HUDEP-2 (cell line): ENCODE data around the gene NES.

Source experiments
- DNase-seq, 76 experiments: peaks; one replicate each; lab custom pipeline; 2025; ENCODE audit not compliant: unreplicated experiment in 76 of 76; lab: John Stamatoyannopoulos, UW

The NES gene, protein sequence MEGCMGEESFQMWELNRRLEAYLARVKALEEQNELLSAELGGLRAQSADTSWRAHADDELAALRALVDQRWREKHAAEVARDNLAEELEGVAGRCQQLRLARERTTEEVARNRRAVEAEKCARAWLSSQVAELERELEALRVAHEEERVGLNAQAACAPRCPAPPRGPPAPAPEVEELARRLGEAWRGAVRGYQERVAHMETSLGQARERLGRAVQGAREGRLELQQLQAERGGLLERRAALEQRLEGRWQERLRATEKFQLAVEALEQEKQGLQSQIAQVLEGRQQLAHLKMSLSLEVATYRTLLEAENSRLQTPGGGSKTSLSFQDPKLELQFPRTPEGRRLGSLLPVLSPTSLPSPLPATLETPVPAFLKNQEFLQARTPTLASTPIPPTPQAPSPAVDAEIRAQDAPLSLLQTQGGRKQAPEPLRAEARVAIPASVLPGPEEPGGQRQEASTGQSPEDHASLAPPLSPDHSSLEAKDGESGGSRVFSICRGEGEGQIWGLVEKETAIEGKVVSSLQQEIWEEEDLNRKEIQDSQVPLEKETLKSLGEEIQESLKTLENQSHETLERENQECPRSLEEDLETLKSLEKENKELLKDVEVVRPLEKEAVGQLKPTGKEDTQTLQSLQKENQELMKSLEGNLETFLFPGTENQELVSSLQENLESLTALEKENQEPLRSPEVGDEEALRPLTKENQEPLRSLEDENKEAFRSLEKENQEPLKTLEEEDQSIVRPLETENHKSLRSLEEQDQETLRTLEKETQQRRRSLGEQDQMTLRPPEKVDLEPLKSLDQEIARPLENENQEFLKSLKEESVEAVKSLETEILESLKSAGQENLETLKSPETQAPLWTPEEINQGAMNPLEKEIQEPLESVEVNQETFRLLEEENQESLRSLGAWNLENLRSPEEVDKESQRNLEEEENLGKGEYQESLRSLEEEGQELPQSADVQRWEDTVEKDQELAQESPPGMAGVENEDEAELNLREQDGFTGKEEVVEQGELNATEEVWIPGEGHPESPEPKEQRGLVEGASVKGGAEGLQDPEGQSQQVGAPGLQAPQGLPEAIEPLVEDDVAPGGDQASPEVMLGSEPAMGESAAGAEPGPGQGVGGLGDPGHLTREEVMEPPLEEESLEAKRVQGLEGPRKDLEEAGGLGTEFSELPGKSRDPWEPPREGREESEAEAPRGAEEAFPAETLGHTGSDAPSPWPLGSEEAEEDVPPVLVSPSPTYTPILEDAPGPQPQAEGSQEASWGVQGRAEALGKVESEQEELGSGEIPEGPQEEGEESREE (N-terminal part only)

GRCh38 chr1:156676820-156677615 lies at the start of gene NES:
Gene NES (minus strand): TSS chr1:156677407. CDS start chr1:156677264, 143 bp downstream.
- DNase-seq = peak in 1 of 76 experiments; percentile 12

DNA sequence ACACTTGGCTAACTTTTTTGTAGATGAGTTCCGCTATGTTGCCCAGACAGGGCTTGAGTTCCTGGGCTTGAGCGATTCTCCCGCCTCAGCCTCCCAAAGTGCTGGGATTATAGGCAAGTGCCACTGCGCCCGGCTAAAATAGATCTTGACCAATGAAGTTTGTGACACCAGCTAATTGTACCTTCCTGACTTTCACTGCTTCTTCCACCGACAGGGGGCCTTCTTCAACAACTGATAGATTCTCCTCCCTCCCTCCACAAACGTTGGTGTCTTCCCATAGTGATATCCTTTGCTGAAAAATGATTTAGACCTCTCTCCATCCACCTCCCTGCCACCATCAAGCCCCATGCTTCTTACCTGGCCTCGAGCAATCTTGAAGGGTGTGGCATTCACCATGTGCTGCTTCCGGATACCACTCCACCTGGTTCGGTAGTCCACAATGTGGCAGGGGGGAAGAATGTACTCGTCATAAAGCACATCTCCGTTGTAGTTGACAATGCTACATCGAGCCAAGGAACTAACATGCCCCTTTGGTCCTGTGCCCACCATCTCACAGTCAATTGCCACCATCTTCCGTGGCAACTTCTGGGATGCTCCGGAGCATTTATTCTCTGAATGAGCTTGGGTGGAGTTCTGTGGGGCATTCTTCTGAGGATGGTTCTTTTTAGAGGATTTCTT lies 49.5 kb upstream of the NES start:
- DNase-seq = peak in 67 of 76 experiments; percentile 9 to 85 (median 54)

DNA sequence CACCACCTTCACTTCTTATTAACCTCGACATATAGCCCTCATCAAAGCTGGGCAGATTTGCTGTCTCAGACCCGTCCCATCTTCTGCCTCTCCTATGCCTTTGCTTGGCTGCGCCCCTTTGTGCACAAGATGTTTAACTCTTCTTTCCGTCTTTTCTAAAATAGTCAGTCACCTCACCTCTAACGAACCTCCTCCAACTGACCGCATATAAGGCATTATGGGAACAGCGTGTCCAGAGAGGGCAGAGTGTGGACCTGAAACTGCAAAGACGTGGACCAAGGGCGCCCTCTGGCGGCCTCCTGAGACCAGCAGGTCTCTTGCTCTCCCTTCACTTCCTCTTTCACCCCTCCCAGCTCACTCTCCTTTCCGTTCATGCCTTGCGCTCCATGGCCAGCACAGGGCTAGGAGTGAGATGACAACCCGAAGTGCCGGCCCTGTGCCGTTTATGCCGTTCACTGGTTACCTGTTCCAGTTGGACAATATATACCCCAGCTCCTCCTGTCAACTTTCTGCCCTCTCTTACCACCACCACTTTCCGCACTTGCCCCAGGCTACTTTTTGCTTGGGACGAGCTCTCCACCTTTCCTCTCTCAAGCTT lies 48.6 kb upstream of the NES start:
- peak in 73 of 76 experiments; percentile 16 to 89 (median 73) for DNase-seq

- no peak for DNase-seq
These were observed 44.3 kb upstream of the NES start for GRCh38 chr1:156721535-156721934.

- DNase-seq = no peak
These were observed 43.9 kb upstream of the NES start for GRCh38 chr1:156721131-156721530.

DNA sequence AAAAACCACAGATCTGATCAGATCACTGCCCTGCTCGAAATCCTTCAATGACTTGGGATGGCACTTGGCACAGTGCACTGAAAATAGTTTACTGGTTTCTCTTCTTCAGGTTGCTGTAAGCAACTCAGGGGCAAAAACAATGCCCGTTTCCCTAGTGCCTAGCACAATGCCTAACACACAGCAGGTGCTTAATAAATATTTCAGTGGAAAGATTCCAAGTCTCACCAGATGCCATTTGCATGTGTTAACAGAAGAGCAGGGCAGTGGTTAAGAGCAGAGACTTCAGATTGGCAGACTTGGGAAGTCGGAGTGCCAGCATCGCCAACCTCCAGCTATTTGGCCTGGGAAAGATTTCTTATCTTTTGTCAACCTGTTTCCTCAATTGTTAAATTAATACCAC lies 40.1 kb upstream of the NES start:
- DNase-seq = no peak

DNA sequence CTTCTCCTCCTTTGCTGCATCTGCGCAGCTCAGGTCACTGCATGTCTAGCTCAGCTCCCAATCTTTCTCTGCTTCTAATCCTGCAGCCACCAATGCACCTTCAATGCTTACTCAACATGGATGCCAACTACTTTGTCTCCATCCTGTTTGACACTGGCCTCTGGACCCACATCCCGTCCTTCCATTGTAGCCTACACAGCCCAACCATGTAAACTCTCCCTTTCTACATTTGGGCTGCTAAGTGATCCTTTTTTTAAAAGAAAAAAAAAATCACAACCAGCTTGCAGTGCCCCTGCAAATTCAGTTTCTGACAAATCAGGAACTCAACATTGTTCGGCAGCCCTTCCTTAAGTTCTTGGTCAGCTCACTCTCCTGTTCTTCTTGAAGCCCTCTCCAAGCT lies 37.6 kb upstream of the NES start:
- no peak for DNase-seq

GRCh38 chr1:156712626-156713025 lies 35.4 kb upstream of the NES start:
- DNase-seq = no peak

DNA sequence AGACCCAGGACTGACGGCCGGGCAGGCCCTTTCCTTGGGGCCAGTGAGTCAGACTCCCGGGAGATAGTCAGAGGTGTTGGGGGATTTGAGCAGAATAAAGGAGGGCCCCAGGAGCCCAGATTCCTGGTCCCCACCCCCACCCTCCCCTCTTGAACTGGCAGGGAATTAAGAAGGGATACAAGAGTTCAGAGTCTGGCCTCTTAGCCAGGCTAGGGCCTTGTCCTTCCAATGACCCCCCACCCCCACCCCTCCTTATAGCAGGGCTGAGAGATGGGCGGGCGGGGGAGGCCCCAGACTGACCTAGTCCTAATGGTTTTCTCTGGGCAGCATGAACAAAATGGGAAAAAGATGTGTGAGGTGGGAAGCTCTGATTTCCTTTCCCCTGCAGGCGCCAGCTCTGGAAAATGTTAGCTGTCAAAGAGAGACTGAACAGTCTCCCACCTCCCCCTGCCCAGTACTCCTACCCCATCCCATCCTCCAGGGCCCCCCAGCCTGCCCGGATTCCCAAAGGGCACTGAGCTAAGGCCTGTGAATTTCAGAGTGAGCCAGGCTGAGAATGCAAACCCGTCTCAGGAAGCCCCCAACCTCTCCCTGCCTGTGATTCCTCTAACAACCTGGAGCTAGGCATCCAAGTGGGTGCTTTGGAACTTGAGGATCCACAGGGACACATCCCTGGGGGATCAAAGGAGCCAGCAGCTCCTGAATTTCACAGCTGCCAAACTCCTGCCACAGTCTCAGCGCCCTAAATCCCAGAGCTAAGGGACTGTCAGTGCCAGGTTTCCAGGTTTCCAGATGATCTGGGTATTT lies 34.0 kb upstream of the NES start:
- no peak for DNase-seq

GRCh38 chr1:156709757-156710489 lies 32.7 kb upstream of the NES start:
- DNase-seq = no peak

DNA sequence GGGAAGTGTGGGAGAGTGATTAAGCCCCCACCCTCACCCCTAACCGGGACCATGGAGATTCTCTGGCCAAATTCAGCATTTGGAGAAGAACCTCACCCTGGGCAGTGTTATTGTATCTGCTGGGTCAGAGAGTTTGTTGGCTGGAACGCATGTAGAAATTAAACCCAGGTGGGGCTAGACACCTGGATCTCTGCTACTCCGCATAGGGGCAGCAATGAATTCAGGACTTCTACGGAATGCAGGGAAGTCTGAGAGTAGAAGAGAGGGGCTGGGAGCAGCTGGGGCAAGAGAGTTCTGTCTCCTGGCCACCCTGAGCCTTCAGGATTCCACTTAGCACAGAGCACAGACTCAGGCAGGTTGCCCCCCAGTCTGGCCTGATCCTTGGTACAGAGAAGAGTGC lies 31.8 kb upstream of the NES start:
- DNase-seq = no peak

DNA sequence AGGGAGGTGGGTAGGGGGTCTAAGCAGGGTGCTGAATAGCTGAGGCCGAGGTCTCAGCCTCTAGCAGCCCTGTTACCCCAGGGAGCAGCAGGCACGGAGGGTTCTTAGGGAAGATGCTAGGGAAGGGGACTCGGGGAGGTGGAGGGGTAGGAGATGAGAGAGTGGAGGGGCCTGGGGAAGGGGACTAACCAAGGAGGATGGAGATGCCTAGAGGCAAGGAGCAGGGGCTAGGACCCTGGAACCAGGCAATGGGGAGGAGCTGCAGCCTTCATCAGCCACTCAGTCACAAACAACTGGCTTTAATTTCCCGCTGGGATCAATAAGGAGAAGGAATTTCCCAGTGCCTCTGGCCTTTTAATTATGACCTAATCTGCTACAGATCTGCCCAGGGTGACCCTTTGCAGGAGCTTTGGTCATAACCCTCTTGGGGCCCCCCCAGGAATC lies 31.0 kb upstream of the NES start:
- no peak for DNase-seq

- DNase-seq = no peak
These were observed 30.4 kb upstream of the NES start for GRCh38 chr1:156707417-156708217.

GRCh38 chr1:156706657-156707416 lies 29.6 kb upstream of the NES start:
- no peak for DNase-seq

DNA sequence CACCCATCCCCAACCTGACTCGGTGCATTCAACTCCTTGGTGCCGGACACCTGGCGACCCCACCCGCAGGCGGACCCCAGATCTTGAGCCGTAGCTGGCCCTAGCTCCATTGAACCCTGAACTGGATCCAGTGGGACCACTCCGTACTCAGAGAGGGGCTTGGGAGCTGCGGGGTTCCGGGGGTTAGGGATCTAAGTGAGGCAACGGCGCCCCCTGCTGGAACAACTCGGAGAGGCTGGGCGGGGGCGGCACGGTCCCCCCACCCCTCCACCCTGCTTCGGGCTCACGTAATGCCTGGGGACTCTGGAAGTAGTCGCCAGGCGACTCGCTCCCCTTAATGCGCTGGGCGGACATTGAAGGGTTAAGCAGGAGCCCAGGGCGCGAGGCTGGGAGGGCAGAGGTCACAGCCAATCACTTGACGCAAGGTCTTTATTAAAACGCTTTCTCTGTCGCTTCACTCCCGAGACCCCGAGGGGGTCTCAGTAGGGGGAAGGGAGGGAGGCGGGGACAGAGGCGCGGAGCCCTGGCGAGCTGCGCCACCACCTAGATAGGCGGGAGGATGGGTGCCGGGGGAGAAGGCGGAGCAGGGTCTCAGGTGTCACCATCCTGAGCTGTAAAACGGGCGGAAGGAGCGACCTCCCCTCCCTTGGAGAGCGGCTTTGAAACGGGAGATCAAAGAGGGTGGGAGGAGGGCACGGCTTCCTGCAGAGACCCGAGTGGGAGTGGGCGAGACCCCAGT lies 28.9 kb upstream of the NES start:
- peak in 20 of 76 experiments; percentile 7 to 36 (median 16) for DNase-seq
